T-helper 9 cell (primary cell): ENCODE measurements around the gene TMED3.

Experiments
- DNase-seq: peaks from one replicate; pipeline ENCODE4 v3.0.0-alpha.2; 2020
- total RNA-seq, 2 donors: gene quantifications; one replicate each; lab custom pipeline; 2026; lab: John Stamatoyannopoulos, UW

TMED3 gene
- 12.5 to 30.6 reads per million in 2 donors for total RNA-seq

- peak; percentile 48 for DNase-seq
Observed at GRCh38 chr15:79310985-79311900, at the start of gene TMED3. Gene TMED3 (plus strand): TSS chr15:79311112. CDS start chr15:79311250, 138 bp downstream.

- DNase-seq, result no peak
Observed at GRCh38 chr15:79261836-79262235, 49.1 kb upstream of the TMED3 start.

GRCh38 chr15:79265167-79265566 is 45.7 kb upstream of the TMED3 start:
- no peak for DNase-seq

GRCh38 chr15:79265987-79266579 is 44.8 kb upstream of the TMED3 start:
- no peak for DNase-seq

GRCh38 chr15:79282371-79283251 is 28.3 kb upstream of the TMED3 start, which contains the start of gene ANKRD34C:
Gene ANKRD34C (plus strand): TSS chr15:79282722. CDS start chr15:79293285, 10,563 bp downstream.
- DNase-seq, result no peak

- peak; percentile 3 for DNase-seq
Observed at GRCh38 chr15:79283252-79284048, 27.5 kb upstream of the TMED3 start.

GRCh38 chr15:79290642-79291275 is 20.2 kb upstream of the TMED3 start:
- DNase-seq, result no peak

GRCh38 chr15:79292011-79292410 is 18.9 kb upstream of the TMED3 start:
- no peak for DNase-seq

GRCh38 chr15:79294075-79294474 is 16.8 kb upstream of the TMED3 start:
- DNase-seq, result no peak

- DNase-seq, result no peak
Observed at GRCh38 chr15:79296583-79296982, 14.3 kb upstream of the TMED3 start.

- no peak for DNase-seq
Observed at GRCh38 chr15:79299126-79299840, 11.6 kb upstream of the TMED3 start.

GRCh38 chr15:79299841-79300235 is 11.1 kb upstream of the TMED3 start:
- DNase-seq, result no peak

GRCh38 chr15:79307251-79307650 is 3.7 kb upstream of the TMED3 start:
- no peak for DNase-seq

GRCh38 chr15:79308874-79309273 is 2.0 kb upstream of the TMED3 start:
- no peak for DNase-seq

- no peak for DNase-seq
Observed at GRCh38 chr15:79310612-79310984, 314 bp upstream of the TMED3 start.

GRCh38 chr15:79311901-79312553 is 1.1 kb downstream of the TMED3 start:
- DNase-seq, result no peak

GRCh38 chr15:79314186-79314585 is 3.3 kb downstream of the TMED3 start:
- DNase-seq, result no peak

- DNase-seq, result no peak
Observed at GRCh38 chr15:79314811-79315210, 3.9 kb downstream of the TMED3 start.

GRCh38 chr15:79315623-79316328 is 4.9 kb downstream of the TMED3 start:
- no peak for DNase-seq

- no peak for DNase-seq
Observed at GRCh38 chr15:79316864-79317263, 6.0 kb downstream of the TMED3 start.
